Astrocyte (in vitro differentiated cells and primary cell): ENCODE measurements around the gene STRN4. TPM values are rescaled to one million over a fixed set of nuclear protein-coding genes. Genes with fewer than 3 reads are reported as not detected.

ENCODE experiments used
- DNase-seq: peaks from one replicate; pipeline ENCODE4 v3.0.0-alpha.2; 2010; ENCODE audit warnings: low read depth
- FAIRE-seq: peaks from 2 replicates; lab custom pipeline; 2011; peaks lifted over from hg19 to GRCh38; lab: Jason Lieb, UNC
- H2AFZ ChIP-seq: 2 replicates; pipeline ENCODE4 v1.6.0; 2012; ENCODE audit warnings: low read depth, low read length, inconsistent platforms
- H3K27ac ChIP-seq: 2 replicates; pipeline ENCODE4 v1.5.1; 2011; ENCODE audit warnings: low read depth, low read length, inconsistent platforms
- H3K27me3 ChIP-seq: 2 replicates; pipeline ENCODE4 v1.6.0; 2011; ENCODE audit warnings: low read length, inconsistent platforms; ENCODE audit not compliant: insufficient read depth
- H3K36me3 ChIP-seq: 2 replicates; pipeline ENCODE4 v1.5.1; 2011; ENCODE audit warnings: low read length, inconsistent platforms; ENCODE audit not compliant: insufficient read depth
- H3K4me1 ChIP-seq: 2 replicates; pipeline ENCODE4 v1.5.1; 2011; ENCODE audit warnings: low read length, inconsistent platforms; ENCODE audit not compliant: insufficient read depth
- H3K4me2 ChIP-seq: 2 replicates; pipeline ENCODE4 v1.6.0; 2012; ENCODE audit warnings: low read length, inconsistent platforms
- H3K4me3 ChIP-seq: 2 replicates; pipeline ENCODE4 v1.5.1; 2011; ENCODE audit warnings: low read depth, mild to moderate bottlenecking, low read length, inconsistent platforms; ENCODE audit not compliant: insufficient read depth
- H3K79me2 ChIP-seq: 2 replicates; pipeline ENCODE4 v1.6.0; 2012; ENCODE audit warnings: mild to moderate bottlenecking, low read length, inconsistent platforms; ENCODE audit not compliant: insufficient read depth
- H3K9ac ChIP-seq: 2 replicates; pipeline ENCODE4 v1.6.0; 2012; ENCODE audit warnings: mild to moderate bottlenecking, low read length, inconsistent platforms
- H3K9me3 ChIP-seq: 2 replicates; pipeline ENCODE4 v1.5.1; 2012; ENCODE audit warnings: low read depth, mild to moderate bottlenecking, low read length, inconsistent platforms; ENCODE audit not compliant: insufficient read depth
- H4K20me1 ChIP-seq: 2 replicates; pipeline ENCODE4 v1.6.0; 2012; ENCODE audit warnings: low read length, inconsistent platforms; ENCODE audit not compliant: insufficient read depth
- H3K27ac Mint-ChIP-seq: one replicate; pipeline ENCODE4 v1.8.0; 2021; ENCODE audit warnings: mild to moderate bottlenecking, mixed read lengths; ENCODE audit not compliant: unreplicated experiment
- H3K27me3 Mint-ChIP-seq: one replicate; pipeline ENCODE4 v1.8.0; 2021; ENCODE audit warnings: low read depth, mixed read lengths; ENCODE audit not compliant: unreplicated experiment
- H3K36me3 Mint-ChIP-seq: one replicate; pipeline ENCODE4 v1.8.0; 2021; ENCODE audit warnings: low read depth, mixed read lengths; ENCODE audit not compliant: unreplicated experiment
- H3K4me1 Mint-ChIP-seq: one replicate; pipeline ENCODE4 v1.8.0; 2021; ENCODE audit warnings: low read depth, mixed read lengths; ENCODE audit not compliant: unreplicated experiment
- H3K4me3 Mint-ChIP-seq: one replicate; pipeline ENCODE4 v1.8.0; 2021; ENCODE audit warnings: mild to moderate bottlenecking, moderate library complexity, mixed read lengths; ENCODE audit not compliant: unreplicated experiment
- H3K9me3 Mint-ChIP-seq: one replicate; pipeline ENCODE4 v1.8.0; 2021; ENCODE audit warnings: mild to moderate bottlenecking, mixed read lengths; ENCODE audit not compliant: unreplicated experiment
- CTCF ChIP-seq: IDR thresholded peaks from 2 replicates; pipeline ENCODE4 v1.5.1; 2011; ENCODE audit warnings: low read depth, mild to moderate bottlenecking, inconsistent platforms, low read length, moderate library complexity; ENCODE audit not compliant: insufficient read depth
- EZH2 ChIP-seq: IDR thresholded peaks from 2 replicates; pipeline ENCODE4 v1.6.1; 2012; ENCODE audit warnings: mild to moderate bottlenecking, low read length, inconsistent platforms; ENCODE audit not compliant: insufficient read depth
- total RNA-seq: library from RNA; stranded (reverse); gene quantifications from 2 replicates; pipeline ENCODE4 v1.2.1, GENCODE V29; 2021

Gene STRN4
- total RNA-seq, 1 donor from 2014 or later = 80.8 TPM

DNA sequence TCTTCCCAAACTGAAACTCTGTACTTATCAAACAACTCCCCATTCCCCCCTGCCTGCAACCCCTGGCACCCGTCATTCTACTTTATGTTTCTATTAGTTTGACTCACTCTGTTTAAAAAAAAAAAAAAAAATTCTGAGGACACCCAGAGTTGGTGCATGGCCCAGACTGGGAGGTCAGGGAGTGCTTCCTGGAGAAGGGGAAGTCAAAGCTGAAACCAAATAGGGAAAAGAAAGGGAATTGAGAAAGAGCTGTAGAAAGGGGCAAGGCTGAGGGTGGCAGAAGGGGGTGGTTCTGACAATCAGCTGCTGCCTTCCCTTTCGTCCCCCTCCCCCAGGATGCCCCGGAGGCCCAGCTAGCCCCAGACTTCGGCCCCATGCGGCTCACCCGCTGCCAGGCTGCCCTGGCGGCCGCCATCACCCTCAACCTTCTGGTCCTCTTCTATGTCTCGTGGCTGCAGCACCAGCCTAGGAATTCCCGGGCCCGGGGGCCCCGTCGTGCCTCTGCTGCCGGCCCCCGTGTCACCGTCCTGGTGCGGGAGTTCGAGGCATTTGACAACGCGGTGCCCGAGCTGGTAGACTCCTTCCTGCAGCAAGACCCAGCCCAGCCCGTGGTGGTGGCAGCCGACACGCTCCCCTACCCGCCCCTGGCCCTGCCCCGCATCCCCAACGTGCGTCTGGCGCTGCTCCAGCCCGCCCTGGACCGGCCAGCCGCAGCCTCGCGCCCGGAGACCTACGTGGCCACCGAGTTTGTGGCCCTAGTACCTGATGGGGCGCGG is 9.0 kb upstream of the STRN4 start:
- Mint-ChIP-seq H3K36me3 (peaks cover 6% of the 10 kb centered on the region), H3K9me3 (no peaks in the 10 kb centered on the region), H3K4me1 (no peaks in the 10 kb centered on the region), H3K27ac (no peak overlapping the region), H3K4me3 (no peak overlapping the region), H3K27me3 (no peaks in the 10 kb centered on the region)
- FAIRE-seq (no peak), DNase-seq (no peak)
- no peaks in the 10 kb centered on the region for H3K36me3 ChIP-seq
- no peak overlapping the region for H3K27ac ChIP-seq
- H3K9ac ChIP-seq = no peak overlapping the region
- H3K79me2 ChIP-seq = no peaks in the 10 kb centered on the region
- no peak overlapping the region for H2AFZ ChIP-seq
- H3K4me2 ChIP-seq = no peak overlapping the region
- TF ChIP-seq CTCF = no peak
- TF ChIP-seq EZH2 = no peak
- peaks cover 3% of the 10 kb centered on the region for H3K4me1 ChIP-seq
- no peak overlapping the region for H3K4me3 ChIP-seq
- no peaks in the 10 kb centered on the region for H3K27me3 ChIP-seq
- peaks cover 18% of the 10 kb centered on the region for H4K20me1 ChIP-seq
- no peaks in the 10 kb centered on the region for H3K9me3 ChIP-seq

DNA sequence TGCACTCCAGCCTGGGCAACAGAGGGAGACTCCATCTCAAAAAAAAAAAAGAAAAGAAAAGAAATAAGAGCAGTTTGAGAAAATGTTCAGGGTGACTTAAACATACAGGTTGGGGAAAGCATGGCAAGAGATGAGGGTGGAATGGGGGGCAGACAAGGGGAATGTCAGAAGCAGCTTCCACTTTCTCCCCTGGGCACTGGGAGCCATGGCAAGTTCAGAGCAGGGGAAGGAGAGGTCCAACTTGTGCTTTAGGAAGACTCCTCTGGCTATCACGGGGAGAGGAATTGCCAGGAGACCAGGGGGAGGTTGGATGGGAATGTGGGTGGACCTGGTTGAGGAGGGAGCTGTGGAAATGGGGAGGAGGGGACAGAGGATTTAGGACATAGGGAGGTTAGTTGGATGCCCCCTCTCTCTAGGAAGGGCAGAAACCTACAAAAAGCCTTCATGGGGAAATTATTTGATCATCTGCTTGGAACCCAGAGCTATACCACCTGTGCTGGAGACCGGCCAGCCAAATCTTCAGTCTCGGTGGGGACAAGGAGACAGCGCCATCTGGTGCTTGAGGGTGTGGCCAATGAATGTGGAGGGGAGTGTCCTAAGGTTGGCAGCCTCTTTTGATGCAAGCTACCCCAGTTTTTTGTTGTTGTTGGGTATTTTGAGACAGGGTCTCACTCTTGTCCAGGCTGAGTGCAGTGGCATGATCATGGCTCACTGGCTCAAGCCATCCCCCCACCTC is 7.3 kb upstream of the STRN4 start:
- no peaks in the 10 kb centered on the region for H3K4me1 Mint-ChIP-seq
- H3K9me3 Mint-ChIP-seq = no peaks in the 10 kb centered on the region
- Histone ChIP-seq H3K36me3 (no peaks in the 10 kb centered on the region), H3K79me2 (no peaks in the 10 kb centered on the region), H3K9me3 (no peaks in the 10 kb centered on the region), H2AFZ (no peak overlapping the region), H3K27me3 (no peaks in the 10 kb centered on the region), H3K4me1 (peaks cover 3% of the 10 kb centered on the region), H3K27ac (no peak overlapping the region), H3K4me2 (no peak overlapping the region), H4K20me1 (peaks cover 24% of the 10 kb centered on the region), H3K9ac (no peak overlapping the region), H3K4me3 (no peak overlapping the region)
- DNase-seq (no peak), FAIRE-seq (no peak)
- H3K4me3 Mint-ChIP-seq = no peak overlapping the region
- H3K36me3 Mint-ChIP-seq = peaks cover 8% of the 10 kb centered on the region
- no peaks in the 10 kb centered on the region for H3K27me3 Mint-ChIP-seq
- no peak overlapping the region for H3K27ac Mint-ChIP-seq
- TF ChIP-seq CTCF (peak; percentile 32), EZH2 (no peak)
